Measurements from ENCODE around the gene ANAPC15. TPM values are rescaled to one million over a fixed set of nuclear protein-coding genes. Genes with fewer than 3 reads are reported as not detected.

The ANAPC15 gene
- total and polyA plus RNA-seq, 2 of the 4 experiments (the other 2 are of a cell fraction) = 66.3 to 84.2 TPM

- peak; percentile 53; the same call in 1 of the 2 replicates for TF ChIP-seq FOS (IDR thresholded peaks at IDR 0.05; ENCODE audit: low read depth, low read length)
Observed at GRCh38 chr11:72072348-72072747, 40.1 kb downstream of the ANAPC15 start (continued).

GRCh38 chr11:72070491-72070890, 42.0 kb downstream of the ANAPC15 start:
- Histone ChIP-seq H4K20me1 (ENCODE audit: insufficient read depth, low read length) (peaks cover 7% of the 10 kb centered on the region; the same call in 1 of the 2 replicates), H4K5ac (ENCODE audit: low read depth, low read length) (peak overlapping the region; percentile 34), H2AK5ac (ENCODE audit: low read depth, low read length) (peak overlapping the region; percentile 90), H3K4me3 (ENCODE audit: insufficient read depth, low read depth, low read length) (no peak overlapping the region), H3K27ac (ENCODE audit: insufficient read depth, low read length) (peak overlapping the region; percentile 74), H3K9me1 (ENCODE audit: insufficient read depth, low read length) (peaks cover 24% of the 10 kb centered on the region), H2AK9ac (replicated peaks; ENCODE audit: low read depth, low read length, poor library complexity) (no peak overlapping the region), H2AFZ (replicated peaks; ENCODE audit: low read length, poor library complexity) (no peak overlapping the region), H2BK120ac (ENCODE audit: low read depth, low read length) (peak overlapping the region; percentile 75), H3K9me3 (ENCODE audit: control insufficient read depth, insufficient read depth, low read length) (no peaks in the 10 kb centered on the region), H3K27me3 (ENCODE audit: control insufficient read depth, insufficient read depth, low read length) (no peaks in the 10 kb centered on the region), H3K79me1 (ENCODE audit: low read depth in 1 of 2, low read length in 2 of 2) (peaks cover 40 to 72% of the 10 kb centered on the region in 2 experiments), H4K91ac (ENCODE audit: insufficient read depth, low read depth, low read length) (peak overlapping the region; percentile 79), H2BK20ac (ENCODE audit: low read depth, low read length) (peak overlapping the region; percentile 77), H2BK5ac (ENCODE audit: low read depth, low read length, poor library complexity, severe bottlenecking) (peak overlapping the region; percentile 86), H3K36me3 (ENCODE audit: control insufficient read depth, insufficient read depth, low read length) (no peaks in the 10 kb centered on the region; the same call in 1 of the 2 replicates), H3K4ac (ENCODE audit: low read depth, low read length) (peak overlapping the region; percentile 85), H3K9ac (ENCODE audit: low read depth, low read length) (peak overlapping the region; percentile 40), H3K4me2 (ENCODE audit: low read depth, low read length) (peak overlapping the region; percentile 0; the same call in 1 of the 2 replicates), H2BK15ac (ENCODE audit: low read depth, low read length) (peak overlapping the region; percentile 86; the same call in 2 of the 3 replicates), H3K56ac (ENCODE audit: extremely low read depth, insufficient read depth, low read length) (peak overlapping the region; percentile 67), H3K4me1 (ENCODE audit: control insufficient read depth, insufficient read depth, low read length) (peaks cover 32% of the 10 kb centered on the region), H3K23ac (ENCODE audit: low read depth, low read length) (peak overlapping the region; percentile 4; the same call in 1 of the 2 replicates), H4K8ac (ENCODE audit: low read depth in 2 of 2, low read length in 2 of 2) (peak overlapping the region; percentile 26 to 92), H3K18ac (ENCODE audit: low read depth, low read length) (peak overlapping the region; percentile 73; the same call in 1 of the 2 replicates), H3K14ac (replicated peaks; ENCODE audit: low read depth, low read length) (peak overlapping the region; percentile 55)
- WGBS, 2 experiments (ENCODE audit: extremely low coverage in 2 of 2, insufficient read length in 1 of 2) = no CpG with 5 or more reads among the region's 7 CpGs
- no TSS peak for BruUV-seq (replicated peaks)
- ChIA-PET POLR2A (ENCODE audit: unreplicated experiment) (no interaction called here), CTCF (no interaction called here)
- DNase-seq = no peak
- in situ Hi-C loops (cut with MboI; ENCODE audit: low sequenced_read_pairs) = no loop called here
- dilution Hi-C loops (cut with HindIII; ENCODE audit: low sequenced_read_pairs, unreplicated experiment) = no loop called here
- no peak for ATAC-seq (ENCODE audit: low read depth)
- intact Hi-C loops (cut with micrococcal nuclease) = no loop called here
- no peak for TF ChIP-seq RCOR1 (IDR thresholded peaks at IDR 0.05; ENCODE audit: insufficient replicate concordance, low read length)
- no peak for TF ChIP-seq NFE2L2 (IDR thresholded peaks at IDR 0.05; ENCODE audit: low read depth, low read length)
- TF ChIP-seq BHLHE40 (IDR thresholded peaks at IDR 0.05; ENCODE audit: low read depth, low read length) = no peak
- TF ChIP-seq CHD1 (IDR thresholded peaks at IDR 0.05; ENCODE audit: low read depth, low read length) = no peak
- TF ChIP-seq MAFK (IDR thresholded peaks at IDR 0.05; ENCODE audit: low read depth, low read length) = no peak
- no peak for TF ChIP-seq POLR2A (IDR thresholded peaks at IDR 0.05; ENCODE audit: low read depth, low read length)
- TF ChIP-seq CTCF (conservative IDR thresholded peaks at IDR 0.05; ENCODE audit: low read depth, low read length) = no peak
- no peak for TF ChIP-seq RFX5 (IDR thresholded peaks at IDR 0.05; ENCODE audit: low read depth, low read length)
- TF ChIP-seq MXI1 (IDR thresholded peaks at IDR 0.05; ENCODE audit: borderline replicate concordance, low read depth, low read length) = no peak
- no peak for TF ChIP-seq RAD21 (IDR thresholded peaks at IDR 0.05; ENCODE audit: low read length)
- TF ChIP-seq CEBPB (IDR thresholded peaks at IDR 0.05; ENCODE audit: low read depth, low read length) = no peak
- TF ChIP-seq MAZ (IDR thresholded peaks at IDR 0.05; ENCODE audit: borderline replicate concordance, low read depth, low read length) = no peak
- no peak for TF ChIP-seq SMC3 (IDR thresholded peaks at IDR 0.05; ENCODE audit: low read depth, low read length)
- no peak for TF ChIP-seq FOS (IDR thresholded peaks at IDR 0.05; ENCODE audit: low read depth, low read length)
- TF ChIP-seq, protein P1, sequence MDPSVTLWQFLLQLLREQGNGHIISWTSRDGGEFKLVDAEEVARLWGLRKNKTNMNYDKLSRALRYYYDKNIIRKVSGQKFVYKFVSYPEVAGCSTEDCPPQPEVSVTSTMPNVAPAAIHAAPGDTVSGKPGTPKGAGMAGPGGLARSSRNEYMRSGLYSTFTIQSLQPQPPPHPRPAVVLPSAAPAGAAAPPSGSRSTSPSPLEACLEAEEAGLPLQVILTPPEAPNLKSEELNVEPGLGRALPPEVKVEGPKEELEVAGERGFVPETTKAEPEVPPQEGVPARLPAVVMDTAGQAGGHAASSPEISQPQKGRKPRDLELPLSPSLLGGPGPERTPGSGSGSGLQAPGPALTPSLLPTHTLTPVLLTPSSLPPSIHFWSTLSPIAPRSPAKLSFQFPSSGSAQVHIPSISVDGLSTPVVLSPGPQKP (IDR thresholded peaks at IDR 0.05; ENCODE audit: borderline replicate concordance, low read depth, low read length) = no peak
